ENCODE results near the gene LSM7. TPM values are rescaled to one million over a fixed set of nuclear protein-coding genes. Genes with fewer than 3 reads are reported as not detected.

Gene LSM7
- total RNA-seq, 1 experiment from 2014 or later, result 97.3 TPM

DNA sequence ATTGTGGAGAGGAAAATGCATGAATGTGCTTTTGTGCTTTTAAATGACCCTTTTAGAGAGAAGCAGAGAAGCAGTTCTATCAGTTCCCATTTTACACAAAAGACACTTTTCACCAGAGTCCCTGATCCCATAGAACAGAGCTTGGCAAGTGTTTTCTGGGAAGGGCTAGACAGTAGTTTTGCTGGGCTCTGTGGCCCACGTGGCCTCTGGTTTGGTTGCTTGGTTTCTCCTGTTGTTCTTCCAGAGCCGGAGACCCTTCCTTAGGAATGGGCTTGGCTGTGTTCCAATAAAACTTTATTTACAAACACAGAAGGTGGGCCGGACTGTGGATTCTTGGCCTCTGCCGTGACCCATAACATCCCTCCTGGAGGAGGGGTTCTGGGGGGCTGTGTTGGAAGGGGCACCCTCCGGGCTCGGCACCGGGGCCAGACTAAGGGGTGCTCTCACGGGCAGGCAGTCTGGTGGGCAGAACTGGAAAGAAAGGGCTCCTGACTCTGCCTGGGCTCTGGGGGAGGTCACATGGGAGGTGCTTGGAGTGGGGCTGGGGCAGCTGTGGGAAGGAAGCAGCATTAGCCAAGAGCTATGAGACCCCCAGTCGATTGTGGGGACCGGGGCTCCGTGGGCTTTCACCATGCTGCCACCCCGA is 3.3 kb upstream of the LSM7 start:
- H3K36me3 ChIP-seq (ENCODE audit: control insufficient read depth, insufficient read depth, low read length), result peaks cover 3% of the 10 kb centered on the region; the same call in 1 of the 2 replicates
- no peak for TF ChIP-seq TCF7L2 (IDR thresholded peaks at IDR 0.05; ENCODE audit: low read depth, low read length)
- TF ChIP-seq SIN3A (IDR thresholded peaks at IDR 0.05; ENCODE audit: borderline replicate concordance, insufficient read depth, low read depth, low read length), result no peak
- no peak for TF ChIP-seq POLR2AphosphoS5 (IDR thresholded peaks at IDR 0.05; ENCODE audit: low read depth, low read length)
- TF ChIP-seq, protein P1, sequence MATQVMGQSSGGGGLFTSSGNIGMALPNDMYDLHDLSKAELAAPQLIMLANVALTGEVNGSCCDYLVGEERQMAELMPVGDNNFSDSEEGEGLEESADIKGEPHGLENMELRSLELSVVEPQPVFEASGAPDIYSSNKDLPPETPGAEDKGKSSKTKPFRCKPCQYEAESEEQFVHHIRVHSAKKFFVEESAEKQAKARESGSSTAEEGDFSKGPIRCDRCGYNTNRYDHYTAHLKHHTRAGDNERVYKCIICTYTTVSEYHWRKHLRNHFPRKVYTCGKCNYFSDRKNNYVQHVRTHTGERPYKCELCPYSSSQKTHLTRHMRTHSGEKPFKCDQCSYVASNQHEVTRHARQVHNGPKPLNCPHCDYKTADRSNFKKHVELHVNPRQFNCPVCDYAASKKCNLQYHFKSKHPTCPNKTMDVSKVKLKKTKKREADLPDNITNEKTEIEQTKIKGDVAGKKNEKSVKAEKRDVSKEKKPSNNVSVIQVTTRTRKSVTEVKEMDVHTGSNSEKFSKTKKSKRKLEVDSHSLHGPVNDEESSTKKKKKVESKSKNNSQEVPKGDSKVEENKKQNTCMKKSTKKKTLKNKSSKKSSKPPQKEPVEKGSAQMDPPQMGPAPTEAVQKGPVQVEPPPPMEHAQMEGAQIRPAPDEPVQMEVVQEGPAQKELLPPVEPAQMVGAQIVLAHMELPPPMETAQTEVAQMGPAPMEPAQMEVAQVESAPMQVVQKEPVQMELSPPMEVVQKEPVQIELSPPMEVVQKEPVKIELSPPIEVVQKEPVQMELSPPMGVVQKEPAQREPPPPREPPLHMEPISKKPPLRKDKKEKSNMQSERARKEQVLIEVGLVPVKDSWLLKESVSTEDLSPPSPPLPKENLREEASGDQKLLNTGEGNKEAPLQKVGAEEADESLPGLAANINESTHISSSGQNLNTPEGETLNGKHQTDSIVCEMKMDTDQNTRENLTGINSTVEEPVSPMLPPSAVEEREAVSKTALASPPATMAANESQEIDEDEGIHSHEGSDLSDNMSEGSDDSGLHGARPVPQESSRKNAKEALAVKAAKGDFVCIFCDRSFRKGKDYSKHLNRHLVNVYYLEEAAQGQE (IDR thresholded peaks at IDR 0.05; ENCODE audit: insufficient read depth in 1 of 2, low read depth in 2 of 2, low read length in 1 of 2), result no peak
- TF ChIP-seq, protein P2, sequence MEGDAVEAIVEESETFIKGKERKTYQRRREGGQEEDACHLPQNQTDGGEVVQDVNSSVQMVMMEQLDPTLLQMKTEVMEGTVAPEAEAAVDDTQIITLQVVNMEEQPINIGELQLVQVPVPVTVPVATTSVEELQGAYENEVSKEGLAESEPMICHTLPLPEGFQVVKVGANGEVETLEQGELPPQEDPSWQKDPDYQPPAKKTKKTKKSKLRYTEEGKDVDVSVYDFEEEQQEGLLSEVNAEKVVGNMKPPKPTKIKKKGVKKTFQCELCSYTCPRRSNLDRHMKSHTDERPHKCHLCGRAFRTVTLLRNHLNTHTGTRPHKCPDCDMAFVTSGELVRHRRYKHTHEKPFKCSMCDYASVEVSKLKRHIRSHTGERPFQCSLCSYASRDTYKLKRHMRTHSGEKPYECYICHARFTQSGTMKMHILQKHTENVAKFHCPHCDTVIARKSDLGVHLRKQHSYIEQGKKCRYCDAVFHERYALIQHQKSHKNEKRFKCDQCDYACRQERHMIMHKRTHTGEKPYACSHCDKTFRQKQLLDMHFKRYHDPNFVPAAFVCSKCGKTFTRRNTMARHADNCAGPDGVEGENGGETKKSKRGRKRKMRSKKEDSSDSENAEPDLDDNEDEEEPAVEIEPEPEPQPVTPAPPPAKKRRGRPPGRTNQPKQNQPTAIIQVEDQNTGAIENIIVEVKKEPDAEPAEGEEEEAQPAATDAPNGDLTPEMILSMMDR (IDR thresholded peaks at IDR 0.05), result no peak
- ChIA-PET CTCF (no interaction called here), POLR2A (no interaction called here)
- ATAC-seq (no peak), DNase-seq (ENCODE audit: low read depth, low spot score) (no peak)
- no TSS peak for BruUV-seq (replicated peaks)
- H3K9me3 ChIP-seq (ENCODE audit: control insufficient read depth, insufficient read depth, low read depth, low read length), result no peaks in the 10 kb centered on the region
- intact Hi-C loops (cut with micrococcal nuclease; ENCODE audit: unreplicated experiment), result no loop called here
- H3K27ac ChIP-seq (ENCODE audit: low read length), result no peak overlapping the region
- H3K4me1 ChIP-seq (ENCODE audit: control insufficient read depth, insufficient read depth, low read length), result peaks cover 14% of the 10 kb centered on the region
- no peaks in the 10 kb centered on the region for H3K27me3 ChIP-seq (ENCODE audit: control insufficient read depth, insufficient read depth, low read length)
- no peak overlapping the region for H3K4me3 ChIP-seq (ENCODE audit: low read depth in 2 of 2, low read length in 2 of 2)
- in situ Hi-C loops (cut with HindIII; ENCODE audit: low pct_unique_long_range_greater_than_20kb, low sequenced_read_pairs), result no loop called here

DNA sequence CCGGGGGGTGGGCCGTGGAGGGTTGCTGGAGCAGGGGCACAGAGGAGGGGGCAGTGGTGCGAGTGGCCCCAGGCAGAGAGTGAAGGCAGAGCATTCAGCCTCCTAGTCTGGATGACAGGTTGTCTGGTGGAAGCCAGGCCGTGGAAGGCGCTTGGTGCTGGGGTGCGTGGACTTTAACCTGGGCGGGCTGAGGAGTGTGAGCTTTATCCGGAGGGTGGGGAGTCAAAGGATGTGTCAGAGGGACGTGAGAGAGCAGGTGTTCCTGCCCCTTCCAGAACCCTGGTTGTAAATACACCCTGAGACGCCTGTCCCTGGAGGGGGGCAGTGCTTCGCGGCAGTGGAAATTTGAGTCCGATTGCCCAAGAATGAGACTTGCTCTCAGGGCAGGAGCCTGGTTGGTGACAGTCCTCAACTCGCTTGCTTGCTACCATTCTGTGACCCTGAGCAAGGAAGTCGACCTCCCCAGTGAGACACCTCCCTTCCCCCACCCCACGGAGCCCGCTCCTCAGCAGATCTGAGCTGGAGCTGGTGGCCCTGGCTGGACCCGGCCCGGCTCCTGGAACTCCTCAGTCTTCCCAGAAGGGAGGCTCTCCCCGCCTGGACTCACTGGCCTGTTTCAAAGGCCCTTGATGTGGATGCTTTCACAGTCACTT is 2.4 kb upstream of the LSM7 start:
- peaks cover 14% of the 10 kb centered on the region for H3K4me1 ChIP-seq (ENCODE audit: control insufficient read depth, insufficient read depth, low read length)
- H3K27ac ChIP-seq (ENCODE audit: low read length), result no peak overlapping the region
- no peak overlapping the region for H3K4me3 ChIP-seq (ENCODE audit: low read depth in 2 of 2, low read length in 2 of 2)
- ChIA-PET POLR2A (no interaction called here), CTCF (no interaction called here)
- in situ Hi-C loops (cut with HindIII; ENCODE audit: low pct_unique_long_range_greater_than_20kb, low sequenced_read_pairs), result no loop called here
- H3K36me3 ChIP-seq (ENCODE audit: control insufficient read depth, insufficient read depth, low read length), result peaks cover 3% of the 10 kb centered on the region; the same call in 1 of the 2 replicates
- no peaks in the 10 kb centered on the region for H3K9me3 ChIP-seq (ENCODE audit: control insufficient read depth, insufficient read depth, low read depth, low read length)
- intact Hi-C loops (cut with micrococcal nuclease; ENCODE audit: unreplicated experiment), result no loop called here
- BruUV-seq (replicated peaks), result TSS peak; percentile 75
- DNase-seq (ENCODE audit: low read depth, low spot score) (no peak), ATAC-seq (no peak)
- no peak for TF ChIP-seq SIN3A (IDR thresholded peaks at IDR 0.05; ENCODE audit: borderline replicate concordance, insufficient read depth, low read depth, low read length)
- TF ChIP-seq POLR2AphosphoS5 (IDR thresholded peaks at IDR 0.05; ENCODE audit: low read depth, low read length), result no peak
- TF ChIP-seq, protein P1 (IDR thresholded peaks at IDR 0.05; ENCODE audit: insufficient read depth in 1 of 2, low read depth in 2 of 2, low read length in 1 of 2), result no peak
- TF ChIP-seq TCF7L2 (IDR thresholded peaks at IDR 0.05; ENCODE audit: low read depth, low read length), result no peak
- TF ChIP-seq, protein P2 (IDR thresholded peaks at IDR 0.05), result no peak
- no peaks in the 10 kb centered on the region for H3K27me3 ChIP-seq (ENCODE audit: control insufficient read depth, insufficient read depth, low read length)

Measured in Panc1 (cell line).